HEK293 (cell line): ENCODE measurements around the gene RSPRY1.

Experiments used
- CTCF ChIA-PET: fragments of 350-600 bp; formaldehyde crosslinking; extraction: SDS; loops from one replicate; lab custom pipeline; 2021; ENCODE audit warnings: antibody characterized with exemption; lab: Yijun Ruan, JAX
- POLR2A ChIA-PET: fragments of 300-600 bp; formaldehyde crosslinking; extraction: SDS; loops from one replicate; lab custom pipeline; 2020; ENCODE audit warnings: antibody characterized with exemption, inconsistent platforms; lab: Yijun Ruan, JAX
- H3K27ac ChIP-seq: fragments of 200-500 bp; sonication (Bioruptor generic); 2 replicates; pipeline ENCODE4 v1.5.1; 2014; ENCODE audit warnings: low read depth, low read length, control low read depth, inconsistent platforms; ENCODE audit errors: extremely low read depth
- H3K36me3 ChIP-seq, 2 experiments: fragments of 200-500 bp in 1 of 2; sonication (Bioruptor generic) in 1 of 2; 1 replicate in 1 of 2; 2 replicates in 1 of 2; pipeline ENCODE4 v1.5.1; 2014 to 2017; ENCODE audit warnings: inconsistent platforms in 2 of 2, low read length in 2 of 2; ENCODE audit not compliant: control insufficient read depth in 2 of 2, insufficient read depth in 1 of 2
- H3K4me1 ChIP-seq: fragments of 200-500 bp; sonication (Bioruptor generic); 2 replicates; pipeline ENCODE4 v1.5.1; 2014; ENCODE audit warnings: mild to moderate bottlenecking, low read length, inconsistent platforms; ENCODE audit not compliant: control insufficient read depth, insufficient read depth
- H3K4me3 ChIP-seq: 2 replicates; pipeline ENCODE4 v1.5.1; 2011; ENCODE audit warnings: low read depth, mild to moderate bottlenecking, control low read depth, low read length, moderate library complexity
- H3K9me3 ChIP-seq: fragments of 200-500 bp; sonication (Bioruptor generic); 2 replicates; pipeline ENCODE4 v1.5.1; 2014; ENCODE audit warnings: low read depth, low read length, inconsistent platforms; ENCODE audit not compliant: control insufficient read depth, insufficient read depth
- GLI4 ChIP-seq: fragments of 450-650 bp; formaldehyde crosslinking; IDR thresholded peaks from 2 replicates; pipeline ENCODE4 v1.5.1; 2016; ENCODE audit warnings: missing biosample characterization, missing genetic modification characterization
- KLF7 ChIP-seq: fragments of 450-650 bp; formaldehyde crosslinking; IDR thresholded peaks from 2 replicates; pipeline ENCODE4 v1.5.1; 2016; ENCODE audit warnings: missing biosample characterization, missing genetic modification characterization, borderline replicate concordance
- PRDM4 ChIP-seq: fragments of 450-650 bp; formaldehyde crosslinking; IDR thresholded peaks from 2 replicates; pipeline ENCODE4 v1.5.1; 2017; ENCODE audit warnings: missing biosample characterization, missing genetic modification characterization
- ZBTB1 ChIP-seq: fragments of 450-650 bp; formaldehyde crosslinking; IDR thresholded peaks from 2 replicates; pipeline ENCODE4 v1.5.1; 2016; ENCODE audit warnings: missing biosample characterization, missing genetic modification characterization
- ZFP37 ChIP-seq: fragments of 450-650 bp; formaldehyde crosslinking; IDR thresholded peaks from 2 replicates; pipeline ENCODE4 v1.5.1; 2016; ENCODE audit warnings: missing biosample characterization, missing genetic modification characterization
- ZNF146 ChIP-seq: fragments of 450-650 bp; formaldehyde crosslinking; IDR thresholded peaks from 2 replicates; pipeline ENCODE4 v1.5.1; 2016; ENCODE audit warnings: missing biosample characterization, missing genetic modification characterization
- ZNF221 ChIP-seq: fragments of 450-650 bp; formaldehyde crosslinking; IDR thresholded peaks from 2 replicates; pipeline ENCODE4 v1.5.1; 2017; ENCODE audit warnings: missing biosample characterization, missing genetic modification characterization, borderline replicate concordance
- ZNF23 ChIP-seq: fragments of 450-650 bp; formaldehyde crosslinking; IDR thresholded peaks from 2 replicates; pipeline ENCODE4 v1.5.1; 2016; ENCODE audit warnings: missing biosample characterization, missing genetic modification characterization, borderline replicate concordance
- ZNF362 ChIP-seq: fragments of 450-650 bp; formaldehyde crosslinking; IDR thresholded peaks from 2 replicates; pipeline ENCODE4 v1.5.1; 2016; ENCODE audit warnings: missing biosample characterization, missing genetic modification characterization
- ZNF37A ChIP-seq: fragments of 450-650 bp; IDR thresholded peaks from 2 replicates; pipeline ENCODE4 v1.5.1; 2018; ENCODE audit warnings: missing biosample characterization, missing genetic modification characterization
- ZNF518A ChIP-seq: fragments of 450-650 bp; formaldehyde crosslinking; conservative IDR thresholded peaks from 2 replicates; pipeline ENCODE4 v1.5.1; 2016; ENCODE audit warnings: low read depth, missing biosample characterization, missing genetic modification characterization
- ZNF629 ChIP-seq: fragments of 450-650 bp; formaldehyde crosslinking; IDR thresholded peaks from 2 replicates; pipeline ENCODE4 v1.5.1; 2017; ENCODE audit warnings: missing biosample characterization, missing genetic modification characterization
- ZNF660 ChIP-seq: fragments of 450-650 bp; IDR thresholded peaks from 2 replicates; pipeline ENCODE4 v1.5.1; 2018; ENCODE audit warnings: missing biosample characterization, mild to moderate bottlenecking, missing genetic modification characterization
- ZNF692 ChIP-seq: fragments of 450-650 bp; formaldehyde crosslinking; IDR thresholded peaks from 2 replicates; pipeline ENCODE4 v1.5.1; 2016; ENCODE audit warnings: missing biosample characterization, missing genetic modification characterization
- ZNF747 ChIP-seq: fragments of 450-650 bp; formaldehyde crosslinking; IDR thresholded peaks from 2 replicates; pipeline ENCODE4 v1.5.1; 2016; ENCODE audit warnings: missing biosample characterization, missing genetic modification characterization
- ZNF776 ChIP-seq: fragments of 450-650 bp; formaldehyde crosslinking; IDR thresholded peaks from 2 replicates; pipeline ENCODE4 v1.5.0; 2017; ENCODE audit warnings: missing biosample characterization, missing genetic modification characterization, borderline replicate concordance

Gene RSPRY1

GRCh38 chr16:57235128-57236021 lies 49.2 kb downstream of the RSPRY1 start (continued):
- TF ChIP-seq ZNF23 (tag by site-specific recombination) = no peak
- TF ChIP-seq ZNF146 (tag by site-specific recombination) = no peak
- TF ChIP-seq ZNF37A (tag by site-specific recombination) = no peak
- no peak for TF ChIP-seq ZBTB1
- no peak for TF ChIP-seq ZNF221 (tag by site-specific recombination)
- peak; percentile 46 for TF ChIP-seq ZNF629 (tag by site-specific recombination)
- TF ChIP-seq ZNF660 (tag by site-specific recombination) = peak; percentile 46; the same call in 1 of the 2 replicates
- no peak for TF ChIP-seq GLI4
- no peak for TF ChIP-seq KLF7 (tag by site-specific recombination)
- no peak for TF ChIP-seq ZNF776 (tag by site-specific recombination)
- no peak for TF ChIP-seq PRDM4 (tag by site-specific recombination)
- TF ChIP-seq ZNF362 (tag by site-specific recombination) = no peak
- peak; percentile 70 for TF ChIP-seq ZNF692
- TF ChIP-seq ZFP37 (tag by site-specific recombination) = no peak

GRCh38 chr16:57236022-57236350 lies 49.9 kb downstream of the RSPRY1 start:
- Histone ChIP-seq H3K9me3 (no peaks in the 10 kb centered on the region), H3K27ac (no peak overlapping the region), H3K4me3 (no peak overlapping the region), H3K4me1 (peaks cover 7% of the 10 kb centered on the region; the same call in 1 of the 2 replicates), H3K36me3 (peaks cover 18 to 68% of the 10 kb centered on the region in 2 experiments)
- TF ChIP-seq ZFP37 (tag by site-specific recombination) (no peak), ZNF692 (0 out of 2 replicates have a peak, but pooled peaks have one; percentile 2), ZNF747 (tag by site-specific recombination) (no peak), ZNF518A (tag by site-specific recombination) (0 out of 2 replicates have a peak, but pooled peaks have one; percentile 3)
- CTCF ChIA-PET = interaction anchor here (0.7 kb wide), 1 partner anchor 28 kb away, joined by 3 read pairs; no protein-coding TSS in a partner anchor
- POLR2A ChIA-PET = interaction anchor here (0.6 to 1.2 kb wide), 5 partner anchors 9 to 211 kb away, joined by 3 to 6 read pairs (median 3); partner anchors contain the start of genes ARL2BP, CIAPIN1 and COQ9
